ENCODE data around the gene USP44. TPM values are rescaled to one million over a fixed set of nuclear protein-coding genes. Genes with fewer than 3 reads are reported as not detected.

USP44 gene
- total and polyA plus RNA-seq, 7 donors: 0.11 to 0.34 (median 0.17) TPM

DNA sequence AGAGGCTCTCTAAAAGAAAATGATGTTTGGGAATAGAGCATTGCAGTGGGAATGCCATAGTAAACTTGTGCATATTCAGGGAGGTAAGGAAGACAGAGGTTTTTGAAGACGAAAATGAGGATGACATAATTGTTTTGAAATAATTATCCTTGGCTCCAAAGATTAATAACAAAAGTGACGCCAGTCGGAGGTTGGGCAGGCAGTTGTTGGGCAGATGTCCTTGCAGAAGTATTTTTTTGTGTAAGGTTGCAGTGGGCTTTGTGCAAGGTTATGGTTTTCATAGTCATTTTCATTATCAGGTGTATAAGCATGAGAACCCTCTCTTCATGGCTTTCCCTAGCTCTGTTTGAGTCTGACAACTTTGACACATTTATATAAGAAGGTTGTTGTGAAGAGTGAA lies 42.0 kb downstream of the USP44 start:
- no peaks in the 10 kb centered on the region for H3K27me3 ChIP-seq (ENCODE audit: insufficient read depth in 3 of 3, low read length in 2 of 3)
- ATAC-seq: no peak
- H3K36me3 ChIP-seq (ENCODE audit: insufficient read depth in 1 of 2, low read depth in 1 of 2): peaks cover 21 to 97% of the 10 kb centered on the region in 2 donors
- H3K4me3 ChIP-seq: no peak overlapping the region
- no peak for DNase-seq
- no peaks in the 10 kb centered on the region for H3K4me1 ChIP-seq
- no peaks in the 10 kb centered on the region for H3K9me3 ChIP-seq
- intact Hi-C loops (cut with DNase I): no loop called here
- TF ChIP-seq, protein P1, sequence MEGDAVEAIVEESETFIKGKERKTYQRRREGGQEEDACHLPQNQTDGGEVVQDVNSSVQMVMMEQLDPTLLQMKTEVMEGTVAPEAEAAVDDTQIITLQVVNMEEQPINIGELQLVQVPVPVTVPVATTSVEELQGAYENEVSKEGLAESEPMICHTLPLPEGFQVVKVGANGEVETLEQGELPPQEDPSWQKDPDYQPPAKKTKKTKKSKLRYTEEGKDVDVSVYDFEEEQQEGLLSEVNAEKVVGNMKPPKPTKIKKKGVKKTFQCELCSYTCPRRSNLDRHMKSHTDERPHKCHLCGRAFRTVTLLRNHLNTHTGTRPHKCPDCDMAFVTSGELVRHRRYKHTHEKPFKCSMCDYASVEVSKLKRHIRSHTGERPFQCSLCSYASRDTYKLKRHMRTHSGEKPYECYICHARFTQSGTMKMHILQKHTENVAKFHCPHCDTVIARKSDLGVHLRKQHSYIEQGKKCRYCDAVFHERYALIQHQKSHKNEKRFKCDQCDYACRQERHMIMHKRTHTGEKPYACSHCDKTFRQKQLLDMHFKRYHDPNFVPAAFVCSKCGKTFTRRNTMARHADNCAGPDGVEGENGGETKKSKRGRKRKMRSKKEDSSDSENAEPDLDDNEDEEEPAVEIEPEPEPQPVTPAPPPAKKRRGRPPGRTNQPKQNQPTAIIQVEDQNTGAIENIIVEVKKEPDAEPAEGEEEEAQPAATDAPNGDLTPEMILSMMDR (IDR thresholded peaks at IDR 0.05): no peak
- no peak overlapping the region for H3K27ac ChIP-seq
- WGBS, 3 donors: 38 to 63% (median 47%) methylated on average over 3 of the region's 3 CpGs

DNA sequence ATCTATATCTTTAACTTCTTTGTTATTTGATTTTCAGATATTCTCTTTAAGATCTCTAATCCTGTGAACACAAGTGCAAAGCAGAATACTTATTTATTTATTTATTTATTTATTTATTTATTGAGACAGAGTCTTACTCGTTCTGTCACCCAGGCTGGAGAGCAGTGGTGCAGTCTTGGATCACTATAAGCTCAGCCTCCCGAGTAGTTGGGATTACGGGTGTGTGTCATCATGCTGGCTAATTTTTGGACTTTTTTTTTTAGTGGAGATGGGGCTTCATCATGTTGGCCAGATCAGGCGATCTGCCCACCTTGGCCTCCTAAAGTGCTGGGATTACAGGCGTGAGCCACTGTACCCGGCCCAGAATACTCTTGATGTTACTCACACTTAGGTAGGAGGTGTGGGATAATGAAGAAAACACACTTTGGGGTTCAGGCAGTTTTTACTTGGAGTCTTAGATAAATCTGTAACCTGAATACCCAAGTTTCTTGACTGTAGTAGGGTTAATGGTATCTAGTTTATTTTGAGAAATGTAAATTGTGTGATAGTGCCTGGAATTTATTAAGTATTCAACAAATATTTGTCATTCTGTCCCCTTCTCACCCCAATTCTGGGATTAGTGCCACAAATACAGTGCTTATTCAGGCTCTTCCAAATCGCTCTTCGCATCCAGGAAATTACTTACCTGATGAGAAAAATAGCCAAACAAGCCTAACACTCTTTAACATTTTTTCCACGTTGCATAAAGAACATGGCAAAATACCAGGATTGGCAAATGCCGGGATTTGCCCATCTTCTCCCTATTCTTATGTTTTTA lies 44.4 kb downstream of the USP44 start:
- Histone ChIP-seq H3K27ac (no peak overlapping the region), H3K4me3 (no peak overlapping the region), H3K27me3 (ENCODE audit: insufficient read depth in 3 of 3, low read length in 2 of 3) (no peaks in the 10 kb centered on the region), H3K4me1 (no peaks in the 10 kb centered on the region), H3K9me3 (no peaks in the 10 kb centered on the region), H3K36me3 (ENCODE audit: insufficient read depth in 1 of 2, low read depth in 1 of 2) (peaks cover 16 to 87% of the 10 kb centered on the region in 2 donors)
- TF ChIP-seq, protein P1 (IDR thresholded peaks at IDR 0.05): no peak
- peak in 2 of 4 donors; percentile 13 to 27 for ATAC-seq
- intact Hi-C loops (cut with DNase I): no loop called here
- 75 to 91% (median 80%) methylated on average over 10 of the region's 10 CpGs for WGBS, 3 donors
- no peak for DNase-seq

DNA sequence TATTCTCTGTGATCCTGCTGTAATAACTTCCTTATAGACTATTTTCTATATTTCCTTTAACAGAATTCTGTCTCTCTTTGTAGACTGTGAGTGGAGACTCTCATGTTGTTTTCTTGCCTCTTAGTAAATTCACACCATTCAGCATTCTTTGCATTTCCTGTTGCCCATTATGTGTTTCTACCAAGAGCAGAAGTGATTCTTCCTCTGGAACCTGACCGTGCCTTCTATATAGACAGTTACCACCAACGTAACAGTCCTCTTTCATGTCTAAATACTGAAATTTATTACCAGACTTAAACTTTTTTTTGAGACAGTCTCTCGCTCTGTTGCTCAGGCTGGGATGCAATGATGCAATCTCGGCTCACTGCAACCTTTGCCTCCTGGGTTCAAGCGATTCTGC lies 46.2 kb downstream of the USP44 start:
- WGBS, 3 donors: 94 to 97% (median 95%) methylated on average over 5 of the region's 5 CpGs

DNA sequence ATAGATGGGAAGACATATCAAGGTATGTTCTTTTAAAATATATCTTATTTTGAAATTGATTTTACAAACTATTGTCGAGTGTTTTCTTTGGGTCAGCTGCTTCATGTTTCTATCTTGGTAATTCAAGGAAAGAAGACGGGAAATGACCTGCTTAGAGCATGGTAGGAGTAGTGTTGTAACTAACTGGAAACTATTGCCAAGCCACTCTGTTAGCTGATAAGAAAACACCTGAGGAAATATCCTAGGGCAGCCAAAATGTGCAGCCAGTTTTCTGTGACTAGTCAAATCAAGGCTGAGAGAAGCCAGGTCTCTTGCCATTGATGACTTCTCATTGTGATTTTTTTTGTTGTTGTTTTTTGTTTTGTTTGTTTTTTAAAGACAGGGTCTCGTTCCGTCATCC lies 47.1 kb downstream of the USP44 start:
- H3K36me3 ChIP-seq (ENCODE audit: insufficient read depth in 1 of 2, low read depth in 1 of 2): peaks cover 10 to 82% of the 10 kb centered on the region in 2 donors
- no peaks in the 10 kb centered on the region for H3K4me1 ChIP-seq
- DNase-seq (no peak), ATAC-seq (no peak)
- no peak overlapping the region for H3K4me3 ChIP-seq
- intact Hi-C loops (cut with DNase I): no loop called here
- no peak overlapping the region for H3K27ac ChIP-seq
- H3K27me3 ChIP-seq (ENCODE audit: insufficient read depth in 3 of 3, low read length in 2 of 3): no peaks in the 10 kb centered on the region
- no peaks in the 10 kb centered on the region for H3K9me3 ChIP-seq
- TF ChIP-seq, protein P1 (IDR thresholded peaks at IDR 0.05): no peak
- WGBS, 3 donors: 89 to 97% (median 93%) methylated on average over 4 of the region's 4 CpGs

More for the DNA sequence above, 46.2 kb downstream of the USP44 start:
- TF ChIP-seq, protein P1 (IDR thresholded peaks at IDR 0.05): no peak
- DNase-seq: no peak
- H3K9me3 ChIP-seq: no peaks in the 10 kb centered on the region
- no peaks in the 10 kb centered on the region for H3K27me3 ChIP-seq (ENCODE audit: insufficient read depth in 3 of 3, low read length in 2 of 3)
- no peaks in the 10 kb centered on the region for H3K4me1 ChIP-seq
- intact Hi-C loops (cut with DNase I): no loop called here
- peaks cover 11 to 81% of the 10 kb centered on the region in 2 donors for H3K36me3 ChIP-seq (ENCODE audit: insufficient read depth in 1 of 2, low read depth in 1 of 2)
- no peak overlapping the region for H3K27ac ChIP-seq
- H3K4me3 ChIP-seq: no peak overlapping the region
- no peak for ATAC-seq

Data from psoas muscle (tissue), 8 donors.